ENCODE data around the gene SMO. TPM values are rescaled to one million over a fixed set of nuclear protein-coding genes. Genes with fewer than 3 reads are reported as not detected.
"Not testable (repeated sequence)": the region's sequence is repeated elsewhere in the genome, so short reads cannot be mapped to it uniquely, and the experiment has no call there.

Gene SMO
- total RNA-seq, 1 donor from 2014 or later = 46.0 TPM

DNA sequence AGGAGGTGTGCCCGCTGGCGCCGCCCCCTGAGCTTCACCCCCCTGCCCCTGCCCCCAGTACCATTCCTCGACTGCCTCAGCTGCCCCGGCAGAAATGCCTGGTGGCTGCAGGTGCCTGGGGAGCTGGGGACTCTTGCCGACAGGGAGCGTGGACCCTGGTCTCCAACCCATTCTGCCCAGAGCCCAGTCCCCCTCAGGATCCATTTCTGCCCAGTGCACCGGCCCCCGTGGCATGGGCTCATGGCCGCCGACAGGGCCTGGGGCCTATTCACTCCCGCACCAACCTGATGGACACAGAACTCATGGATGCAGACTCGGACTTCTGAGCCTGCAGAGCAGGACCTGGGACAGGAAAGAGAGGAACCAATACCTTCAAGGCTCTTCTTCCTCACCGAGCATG, 23.7 kb downstream of the SMO start:
- no peak for DNase-seq (ENCODE audit: low spot score)
- peaks cover 8% of the 10 kb centered on the region for H3K27me3 Mint-ChIP-seq (ENCODE audit: insufficient read depth, low read depth)
- H3K9me3 Mint-ChIP-seq = peaks cover 7% of the 10 kb centered on the region
- Histone ChIP-seq H2AFZ (replicated peaks) (no peak overlapping the region), H3K9ac (no peak overlapping the region), H3K27me3 (no peaks in the 10 kb centered on the region), H3K79me2 (ENCODE audit: low read depth) (no peaks in the 10 kb centered on the region), H3K36me3 (no peaks in the 10 kb centered on the region), H3K27ac (no peak overlapping the region), H3K9me3 (ENCODE audit: low read depth) (no peaks in the 10 kb centered on the region), H3K4me3 (no peak overlapping the region), H3F3A (ENCODE audit: low read depth) (peaks cover 13% of the 10 kb centered on the region), H3K4me1 (no peaks in the 10 kb centered on the region), H3K4me2 (no peak overlapping the region), H4K20me1 (ENCODE audit: low read depth) (peaks cover 10% of the 10 kb centered on the region)
- H3K4me1 Mint-ChIP-seq = peaks cover 5% of the 10 kb centered on the region
- H3K27ac Mint-ChIP-seq = no peak overlapping the region
- no peak overlapping the region for H3K4me3 Mint-ChIP-seq
- TF ChIP-seq EZH2 (IDR thresholded peaks at IDR 0.05) (no peak), EZH2phosphoT487 (IDR thresholded peaks at IDR 0.05) (no peak)
- TF ChIP-seq, protein P1, sequence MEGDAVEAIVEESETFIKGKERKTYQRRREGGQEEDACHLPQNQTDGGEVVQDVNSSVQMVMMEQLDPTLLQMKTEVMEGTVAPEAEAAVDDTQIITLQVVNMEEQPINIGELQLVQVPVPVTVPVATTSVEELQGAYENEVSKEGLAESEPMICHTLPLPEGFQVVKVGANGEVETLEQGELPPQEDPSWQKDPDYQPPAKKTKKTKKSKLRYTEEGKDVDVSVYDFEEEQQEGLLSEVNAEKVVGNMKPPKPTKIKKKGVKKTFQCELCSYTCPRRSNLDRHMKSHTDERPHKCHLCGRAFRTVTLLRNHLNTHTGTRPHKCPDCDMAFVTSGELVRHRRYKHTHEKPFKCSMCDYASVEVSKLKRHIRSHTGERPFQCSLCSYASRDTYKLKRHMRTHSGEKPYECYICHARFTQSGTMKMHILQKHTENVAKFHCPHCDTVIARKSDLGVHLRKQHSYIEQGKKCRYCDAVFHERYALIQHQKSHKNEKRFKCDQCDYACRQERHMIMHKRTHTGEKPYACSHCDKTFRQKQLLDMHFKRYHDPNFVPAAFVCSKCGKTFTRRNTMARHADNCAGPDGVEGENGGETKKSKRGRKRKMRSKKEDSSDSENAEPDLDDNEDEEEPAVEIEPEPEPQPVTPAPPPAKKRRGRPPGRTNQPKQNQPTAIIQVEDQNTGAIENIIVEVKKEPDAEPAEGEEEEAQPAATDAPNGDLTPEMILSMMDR (IDR thresholded peaks at IDR 0.05) = no peak
- peaks cover 37% of the 10 kb centered on the region for H3K36me3 Mint-ChIP-seq

DNA sequence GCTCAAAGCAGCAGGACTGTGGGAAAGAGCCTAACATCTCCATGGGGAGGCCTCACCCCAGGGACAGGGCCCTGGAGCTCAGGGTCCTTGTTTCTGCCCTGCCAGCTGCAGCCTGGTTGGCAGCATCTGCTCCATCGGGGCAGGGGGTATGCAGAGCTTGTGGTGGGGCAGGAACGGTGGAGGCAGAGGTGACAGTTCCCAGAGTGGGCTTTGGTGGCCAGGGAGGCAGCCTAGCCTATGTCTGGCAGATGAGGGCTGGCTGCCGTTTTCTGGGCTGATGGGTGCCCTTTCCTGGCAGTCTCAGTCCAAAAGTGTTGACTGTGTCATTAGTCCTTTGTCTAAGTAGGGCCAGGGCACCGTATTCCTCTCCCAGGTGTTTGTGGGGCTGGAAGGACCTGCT, 24.2 kb downstream of the SMO start:
- TF ChIP-seq EZH2 (IDR thresholded peaks at IDR 0.05) (no peak), EZH2phosphoT487 (IDR thresholded peaks at IDR 0.05) (no peak)
- Histone ChIP-seq H3K4me2 (no peak overlapping the region), H3K4me1 (no peaks in the 10 kb centered on the region), H3K27me3 (no peaks in the 10 kb centered on the region), H3K9ac (no peak overlapping the region), H3K4me3 (no peak overlapping the region), H3K27ac (no peak overlapping the region), H3K9me3 (ENCODE audit: low read depth) (no peaks in the 10 kb centered on the region), H4K20me1 (ENCODE audit: low read depth) (peaks cover 10% of the 10 kb centered on the region), H3F3A (ENCODE audit: low read depth) (peaks cover 13% of the 10 kb centered on the region), H3K36me3 (no peaks in the 10 kb centered on the region), H2AFZ (replicated peaks) (no peak overlapping the region), H3K79me2 (ENCODE audit: low read depth) (no peaks in the 10 kb centered on the region)
- no peak for DNase-seq (ENCODE audit: low spot score)
- Mint-ChIP-seq H3K27ac (no peak overlapping the region), H3K4me3 (no peak overlapping the region), H3K36me3 (peaks cover 35% of the 10 kb centered on the region), H3K27me3 (ENCODE audit: insufficient read depth, low read depth) (peaks cover 7% of the 10 kb centered on the region), H3K4me1 (peaks cover 7% of the 10 kb centered on the region), H3K9me3 (peaks cover 7% of the 10 kb centered on the region)

DNA sequence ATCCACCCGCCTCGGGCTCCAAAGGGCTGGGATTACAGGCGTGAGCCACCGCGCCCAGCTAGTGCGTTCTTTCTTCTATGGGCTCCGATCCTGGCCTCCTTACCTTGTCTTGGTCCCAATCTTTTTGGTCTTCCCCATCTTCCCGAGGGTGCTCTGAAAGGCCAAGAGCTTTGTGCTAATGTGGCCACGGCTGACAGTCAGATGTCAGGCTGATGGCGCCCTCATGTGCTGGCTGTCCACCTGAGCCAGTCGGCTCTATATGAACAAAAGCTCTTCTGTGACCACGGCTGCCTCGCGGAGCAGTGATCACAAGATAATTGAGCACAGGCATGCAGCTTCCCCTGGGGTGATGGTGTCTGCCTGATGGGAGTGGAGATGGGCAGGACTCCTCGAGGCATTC, 25.4 kb downstream of the SMO start:
- Histone ChIP-seq H3F3A (ENCODE audit: low read depth) (peaks cover 13% of the 10 kb centered on the region), H2AFZ (replicated peaks) (no peak overlapping the region), H3K4me1 (peaks cover 2% of the 10 kb centered on the region), H3K79me2 (ENCODE audit: low read depth) (no peaks in the 10 kb centered on the region), H3K4me3 (no peak overlapping the region), H3K4me2 (no peak overlapping the region), H3K27ac (no peak overlapping the region), H3K36me3 (no peaks in the 10 kb centered on the region), H3K9me3 (ENCODE audit: low read depth) (no peaks in the 10 kb centered on the region), H3K9ac (no peak overlapping the region), H3K27me3 (no peaks in the 10 kb centered on the region), H4K20me1 (ENCODE audit: low read depth) (peaks cover 10% of the 10 kb centered on the region)
- Mint-ChIP-seq H3K9me3 (peaks cover 7% of the 10 kb centered on the region), H3K4me3 (no peak overlapping the region), H3K27ac (peak overlapping the region; percentile 72), H3K27me3 (ENCODE audit: insufficient read depth, low read depth) (peaks cover 6% of the 10 kb centered on the region), H3K4me1 (peaks cover 10% of the 10 kb centered on the region), H3K36me3 (peaks cover 37% of the 10 kb centered on the region)
- TF ChIP-seq, protein P1 (IDR thresholded peaks at IDR 0.05) = peak; percentile 43
- TF ChIP-seq EZH2phosphoT487 (IDR thresholded peaks at IDR 0.05) (no peak), EZH2 (IDR thresholded peaks at IDR 0.05) (no peak)
- peak; percentile 64 for DNase-seq (ENCODE audit: low spot score)

DNA sequence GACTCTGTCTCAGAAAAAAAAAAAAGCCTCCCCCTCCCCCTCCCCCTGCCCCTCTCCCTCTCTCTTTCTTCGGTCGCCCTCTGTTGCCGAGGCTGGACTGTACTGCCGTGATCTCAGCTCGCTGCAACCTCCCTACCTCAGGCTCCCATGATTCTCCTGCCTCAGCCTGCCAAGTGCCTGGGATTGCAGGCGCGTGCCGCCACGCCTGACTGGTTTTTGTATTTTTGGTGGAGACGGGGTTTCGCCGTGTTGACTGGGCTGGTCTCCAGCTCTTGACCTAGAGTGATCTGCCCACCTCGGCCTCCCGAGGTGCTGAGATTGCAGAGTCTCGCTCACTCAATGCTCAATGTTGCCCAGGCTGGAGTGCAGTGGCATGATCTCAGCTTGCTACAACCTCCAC, 27.3 kb downstream of the SMO start:
- H3K27ac ChIP-seq; H3K4me3 Mint-ChIP-seq; H3K9me3 ChIP-seq (ENCODE audit: low read depth); H3K4me2 ChIP-seq; H3K4me1 ChIP-seq; H3K36me3 ChIP-seq; H4K20me1 ChIP-seq (ENCODE audit: low read depth); H3K79me2 ChIP-seq (ENCODE audit: low read depth); H3K9me3 Mint-ChIP-seq; H2AFZ ChIP-seq (replicated peaks); H3K4me3 ChIP-seq; H3K9ac ChIP-seq; H3K27me3 ChIP-seq; DNase-seq (ENCODE audit: low spot score); H3K27me3 Mint-ChIP-seq (ENCODE audit: insufficient read depth, low read depth): not testable (repeated sequence)
- peaks cover 11% of the 10 kb centered on the region for H3K4me1 Mint-ChIP-seq
- H3K36me3 Mint-ChIP-seq = peaks cover 29% of the 10 kb centered on the region
- peaks cover 13% of the 10 kb centered on the region for H3F3A ChIP-seq (ENCODE audit: low read depth)
- H3K27ac Mint-ChIP-seq = peak overlapping the region; percentile 76

DNA sequence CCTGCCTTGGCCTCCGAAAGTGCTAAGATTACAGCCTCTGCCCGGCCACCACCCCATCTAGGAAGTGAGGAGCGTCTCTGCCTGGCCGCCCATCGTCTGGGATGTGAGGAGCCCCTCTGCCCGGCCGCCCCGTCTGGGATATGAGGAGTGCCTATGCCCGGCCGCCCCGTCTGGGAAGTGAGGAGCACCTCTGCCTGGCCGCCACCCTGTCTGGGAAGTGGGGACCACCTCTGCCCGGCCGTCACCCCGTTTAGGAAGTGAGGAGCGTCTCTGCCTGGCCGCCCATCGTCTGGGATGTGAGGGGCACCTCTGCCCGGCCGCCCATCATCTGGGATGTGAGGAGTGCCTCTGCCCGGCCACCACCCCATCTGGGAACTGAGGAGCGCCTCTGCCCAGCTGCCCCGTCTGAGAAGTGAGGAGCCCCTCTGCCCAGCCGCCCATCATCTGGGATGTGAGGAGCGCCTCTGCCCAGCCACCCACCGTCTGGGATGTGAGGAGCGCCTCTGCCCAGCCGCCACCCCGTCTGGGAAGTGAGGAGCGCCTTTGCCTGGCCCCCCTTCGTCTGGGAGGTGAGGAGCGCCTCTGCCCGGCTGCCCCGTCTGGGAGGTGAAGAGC, 27.8 kb downstream of the SMO start:
- not testable (repeated sequence) for H3K27ac Mint-ChIP-seq; H3K4me3 Mint-ChIP-seq; H3K4me2 ChIP-seq; H3K36me3 ChIP-seq; H3K9me3 ChIP-seq (ENCODE audit: low read depth); H3K27me3 ChIP-seq; H3K27ac ChIP-seq; H3K9me3 Mint-ChIP-seq; H3K9ac ChIP-seq; H4K20me1 ChIP-seq (ENCODE audit: low read depth); H3K4me1 ChIP-seq; H3K4me3 ChIP-seq; H3K27me3 Mint-ChIP-seq (ENCODE audit: insufficient read depth, low read depth); H2AFZ ChIP-seq (replicated peaks); DNase-seq (ENCODE audit: low spot score); H3K79me2 ChIP-seq (ENCODE audit: low read depth)
- peaks cover 11% of the 10 kb centered on the region for H3K4me1 Mint-ChIP-seq
- peaks cover 13% of the 10 kb centered on the region for H3F3A ChIP-seq (ENCODE audit: low read depth)
- H3K36me3 Mint-ChIP-seq = peaks cover 26% of the 10 kb centered on the region

DNA sequence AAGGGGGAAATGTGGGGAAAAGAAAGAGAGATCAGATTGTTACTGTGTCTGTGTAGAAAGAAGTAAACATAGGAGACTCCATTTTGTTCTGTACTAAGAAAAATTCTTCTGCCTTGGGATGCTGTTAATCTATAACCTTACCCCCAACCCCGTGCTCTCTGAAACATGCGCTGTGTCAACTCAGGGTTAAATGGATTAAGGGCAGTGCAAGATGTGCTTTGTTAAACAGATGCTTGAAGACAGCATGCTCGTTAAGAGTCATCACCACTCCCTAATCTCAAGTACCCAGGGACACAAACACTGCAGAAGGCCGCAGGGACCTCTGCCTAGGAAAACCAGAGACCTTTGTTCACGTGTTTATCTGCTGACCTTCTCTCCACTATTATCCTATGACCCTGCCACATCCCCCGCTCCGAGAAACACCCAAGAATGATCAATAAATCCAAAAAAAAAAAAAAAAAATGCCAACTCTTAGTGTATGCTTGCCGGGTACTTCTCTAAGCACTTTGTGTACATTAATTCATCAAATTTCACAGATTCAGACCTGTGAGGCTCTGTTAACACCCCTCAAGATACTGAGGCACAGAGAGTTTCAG, 28.5 kb downstream of the SMO start:
- H3K4me3 ChIP-seq; H4K20me1 ChIP-seq (ENCODE audit: low read depth); H3K4me1 ChIP-seq; H3K4me2 ChIP-seq; H3K27ac Mint-ChIP-seq; H3K36me3 ChIP-seq; DNase-seq (ENCODE audit: low spot score); H2AFZ ChIP-seq (replicated peaks); H3K27me3 Mint-ChIP-seq (ENCODE audit: insufficient read depth, low read depth); H3K79me2 ChIP-seq (ENCODE audit: low read depth); H3K27ac ChIP-seq; H3K9me3 Mint-ChIP-seq; H3K9me3 ChIP-seq (ENCODE audit: low read depth); H3K4me3 Mint-ChIP-seq; H3K27me3 ChIP-seq; H3K9ac ChIP-seq: not testable (repeated sequence)
- peaks cover 13% of the 10 kb centered on the region for H3F3A ChIP-seq (ENCODE audit: low read depth)
- Mint-ChIP-seq H3K4me1 (peaks cover 14% of the 10 kb centered on the region), H3K36me3 (peaks cover 22% of the 10 kb centered on the region)

Data from neural progenitor cell (in vitro differentiated cells).